IMR-90 (cell line): Measurements from ENCODE around the gene MIEN1.

Experiments
- CTCF ChIP-seq: conservative IDR thresholded peaks from 2 replicates; pipeline ENCODE4 v1.5.1; 2012; ENCODE audit warnings: mild to moderate bottlenecking, low read depth, low read length, improper control_type of control experiment
- FOS ChIP-seq: fragments of 150-350 bp; IDR thresholded peaks from 2 replicates; pipeline ENCODE4 v1.6.1; 2016; ENCODE audit warnings: low read depth, low read length
- POLR2A ChIP-seq: IDR thresholded peaks from 2 replicates; pipeline ENCODE4 v1.6.1; 2012; ENCODE audit warnings: mild to moderate bottlenecking, low read depth, low read length
- RAD21 ChIP-seq: IDR thresholded peaks from 2 replicates; pipeline ENCODE4 v1.6.1; 2012; ENCODE audit warnings: low read length, improper control_type of control experiment
- TF ChIP-seq, protein P1 (sequence below): fragments of 150-350 bp; IDR thresholded peaks from 2 replicates; pipeline ENCODE4 v1.6.1; 2017; ENCODE audit warnings: mild to moderate bottlenecking, antibody characterized with exemption, low read length, low read depth

GRCh38 chr17:39715375-39716072 lies 14.8 kb downstream of the MIEN1 start:
- TF ChIP-seq FOS (no peak), POLR2A (no peak), CTCF (no peak), RAD21 (no peak)
- TF ChIP-seq, protein P1, sequence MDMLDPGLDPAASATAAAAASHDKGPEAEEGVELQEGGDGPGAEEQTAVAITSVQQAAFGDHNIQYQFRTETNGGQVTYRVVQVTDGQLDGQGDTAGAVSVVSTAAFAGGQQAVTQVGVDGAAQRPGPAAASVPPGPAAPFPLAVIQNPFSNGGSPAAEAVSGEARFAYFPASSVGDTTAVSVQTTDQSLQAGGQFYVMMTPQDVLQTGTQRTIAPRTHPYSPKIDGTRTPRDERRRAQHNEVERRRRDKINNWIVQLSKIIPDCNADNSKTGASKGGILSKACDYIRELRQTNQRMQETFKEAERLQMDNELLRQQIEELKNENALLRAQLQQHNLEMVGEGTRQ, result no peak
